CD14-positive monocyte (primary cell): ENCODE data around the gene UNCX. TPM values are rescaled to one million over a fixed set of nuclear protein-coding genes. Genes with fewer than 3 reads are reported as not detected.
A peak's percentile ranks its signal among the peaks of the same experiment; 100 is the strongest.

Experiments
- DNase-seq, 3 donors: peaks; one replicate each; pipeline ENCODE4 v3.0.0-alpha.2; 2011 to 2022
- H2AFZ ChIP-seq: 2 replicates; pipeline ENCODE4 v1.6.0; 2012; ENCODE audit warnings: mild to moderate bottlenecking, low read depth, low read length, inconsistent platforms; ENCODE audit not compliant: insufficient read depth, poor library complexity, severe bottlenecking
- H3K27ac ChIP-seq, 2 donors: 1 replicate in 1 of 2; 2 replicates in 1 of 2; pipeline ENCODE4 v1.5.1; 2012 to 2013; ENCODE audit warnings: low read length in 2 of 2, control low read depth in 1 of 2, inconsistent platforms in 1 of 2, low read depth in 1 of 2, mild to moderate bottlenecking in 1 of 2
- H3K27me3 ChIP-seq, 2 donors: one replicate each; pipeline versions ENCODE4 v1.6.0 to v1.6.1; 2011 to 2013; ENCODE audit warnings: low read length in 2 of 2; ENCODE audit not compliant: control insufficient read depth in 2 of 2, insufficient read depth in 2 of 2
- H3K36me3 ChIP-seq, 2 donors: replicated peaks in 1 of 2; 1 replicate in 1 of 2; 2 replicates in 1 of 2; pipeline versions ENCODE4 v1.5.1 to v1.6.1; 2012 to 2013; ENCODE audit warnings: low read length in 2 of 2, control low read depth in 1 of 2, inconsistent platforms in 1 of 2, mild to moderate bottlenecking in 1 of 2; ENCODE audit not compliant: insufficient read depth in 2 of 2, control insufficient read depth in 1 of 2
- H3K4me1 ChIP-seq, 2 donors: 1 replicate in 1 of 2; 2 replicates in 1 of 2; pipeline versions ENCODE4 v1.5.1 to v1.6.1; 2012 to 2013; ENCODE audit warnings: low read length in 2 of 2, control low read depth in 1 of 2, inconsistent platforms in 1 of 2, mild to moderate bottlenecking in 1 of 2, moderate library complexity in 1 of 2; ENCODE audit not compliant: insufficient read depth in 2 of 2, control insufficient read depth in 1 of 2
- H3K4me2 ChIP-seq: replicated peaks from 2 replicates; pipeline ENCODE3; 2012; ENCODE audit warnings: low read length, moderate library complexity, mild to moderate bottlenecking; ENCODE audit not compliant: poor library complexity, severe bottlenecking; ENCODE audit errors: extremely low read depth
- H3K4me3 ChIP-seq, 3 experiments: fragments of 200-600 bp in 1 of 3; sonication (generic) in 1 of 3; replicated peaks in 1 of 3; 1 replicate in 2 of 3; 2 replicates in 1 of 3; pipeline ENCODE4 v1.5.1; 2011 to 2013; ENCODE audit warnings: low read length in 3 of 3, mild to moderate bottlenecking in 3 of 3, control low read depth in 2 of 3, low read depth in 2 of 3, inconsistent platforms in 1 of 3, moderate library complexity in 1 of 3
- H3K79me2 ChIP-seq: 2 replicates; pipeline ENCODE4 v1.6.0; 2012; ENCODE audit warnings: mild to moderate bottlenecking, control low read depth, inconsistent platforms, low read length, moderate library complexity; ENCODE audit not compliant: insufficient read depth
- H3K9ac ChIP-seq: 2 replicates; pipeline ENCODE4 v1.6.0; 2017; ENCODE audit warnings: low read length, mild to moderate bottlenecking; ENCODE audit not compliant: insufficient read depth, poor library complexity, severe bottlenecking
- H3K9me3 ChIP-seq, 2 donors: replicated peaks in 1 of 2; 1 replicate in 1 of 2; 2 replicates in 1 of 2; pipeline versions ENCODE4 v1.5.1 to v1.6.1; 2012 to 2013; ENCODE audit warnings: low read length in 2 of 2, control low read depth in 1 of 2; ENCODE audit not compliant: control insufficient read depth in 1 of 2, insufficient read depth in 1 of 2
- H4K20me1 ChIP-seq: 2 replicates; pipeline ENCODE4 v1.6.0; 2012; ENCODE audit warnings: mild to moderate bottlenecking, low read length, control low read depth, moderate library complexity; ENCODE audit not compliant: insufficient read depth
- H3K27ac Mint-ChIP-seq, 7 donors: one replicate each; pipeline ENCODE4 v1.8.0; 2020; ENCODE audit warnings: mild to moderate bottlenecking in 7 of 7, mixed read lengths in 7 of 7, moderate library complexity in 6 of 7, inconsistent platforms in 2 of 7
- H3K27me3 Mint-ChIP-seq, 3 donors: one replicate each; pipeline ENCODE4 v1.8.0; 2021 to 2022; ENCODE audit warnings: low read depth in 3 of 3, mild to moderate bottlenecking in 3 of 3, mixed read lengths in 3 of 3, moderate library complexity in 3 of 3, inconsistent platforms in 1 of 3
- H3K36me3 Mint-ChIP-seq, 2 donors: one replicate each; pipeline ENCODE4 v1.8.0; 2020; ENCODE audit warnings: mixed read lengths in 2 of 2, inconsistent platforms in 1 of 2, mild to moderate bottlenecking in 1 of 2
- H3K4me1 Mint-ChIP-seq: one replicate; pipeline ENCODE4 v1.8.0; 2020; ENCODE audit warnings: mild to moderate bottlenecking, mixed read lengths
- H3K4me3 Mint-ChIP-seq, 2 donors: one replicate each; pipeline ENCODE4 v1.8.0; 2020; ENCODE audit warnings: mild to moderate bottlenecking in 2 of 2, mixed read lengths in 2 of 2, moderate library complexity in 1 of 2
- H3K9me3 Mint-ChIP-seq, 7 donors: one replicate each; pipeline ENCODE4 v1.8.0; 2020 to 2022; ENCODE audit warnings: mixed read lengths in 7 of 7, mild to moderate bottlenecking in 6 of 7, moderate library complexity in 6 of 7, inconsistent platforms in 2 of 7
- CTCF ChIP-seq: fragments of 200-600 bp; IDR thresholded peaks from one replicate; pipeline ENCODE4 v1.8.0; 2022; ENCODE audit warnings: antibody characterized with exemption, mild to moderate bottlenecking
- WGBS: methylation state at CpG from one replicate; pipeline ENCODE4 v1.1.5; 2013; ENCODE audit warnings: missing lambda C conversion rate; ENCODE audit not compliant: insufficient coverage; 5-methylcytosine and 5-hydroxymethylcytosine counted together
- intact Hi-C, 2 donors: fragments of 100-400 bp; cut with micrococcal nuclease; formaldehyde crosslinking; loops; one replicate each; pipeline versions ENCODE4 v1.15.0 to v1.15.1; 2023
- polyA plus RNA-seq, 3 donors: library from polyadenylated mRNA; depleted of rRNA in 1 of 3; unstranded in 2 of 3; stranded (reverse) in 1 of 3; fragments of 300-500 nt in 2 of 3; fragments of >200 nt in 1 of 3; fragmentation: Illumina TruSeq in 2 of 3; gene quantifications; 1 replicate in 2 of 3; 2 replicates in 1 of 3; pipeline ENCODE4 v1.2.3, GENCODE V29; 2012 to 2021

The UNCX gene
- polyA plus RNA-seq, 3 donors = not detected

GRCh38 chr7:1242606-1243289 is 10.1 kb downstream of the UNCX start:
- no peak for TF ChIP-seq CTCF
- Mint-ChIP-seq H3K27ac (no peak overlapping the region), H3K9me3 (peaks cover 0 to 31% (median 14%) of the 10 kb centered on the region in 7 donors), H3K36me3 (peaks cover 0 to 6% of the 10 kb centered on the region in 2 donors), H3K27me3 (peaks cover 78 to 99% (median 87%) of the 10 kb centered on the region in 3 donors), H3K4me1 (no peaks in the 10 kb centered on the region), H3K4me3 (peak overlapping the region in 1 of 2 donors; percentile 76)
- Histone ChIP-seq H2AFZ (no peak overlapping the region), H3K9ac (no peak overlapping the region), H3K4me1 (no peaks in the 10 kb centered on the region), H3K9me3 (peaks cover 0 to 48% of the 10 kb centered on the region in 2 donors), H3K36me3 (no peaks in the 10 kb centered on the region), H3K27ac (no peak overlapping the region), H3K27me3 (peaks cover 86 to 94% of the 10 kb centered on the region in 2 donors), H4K20me1 (no peaks in the 10 kb centered on the region), H3K79me2 (no peaks in the 10 kb centered on the region), H3K4me2 (no peak overlapping the region), H3K4me3 (no peak overlapping the region)
- DNase-seq = no peak
- intact Hi-C loops = no loop called here
- 11% methylated on average over 48 of the region's 53 CpGs for WGBS

- intact Hi-C loops = no loop called here
- H2AFZ ChIP-seq = no peak overlapping the region
- H3K27ac ChIP-seq = no peak overlapping the region
- peaks cover 84 to 94% of the 10 kb centered on the region in 2 donors for H3K27me3 ChIP-seq
- TF ChIP-seq CTCF = no peak
- Mint-ChIP-seq H3K9me3 (peaks cover 0 to 33% (median 13%) of the 10 kb centered on the region in 7 donors), H3K4me3 (peak overlapping the region in 1 of 2 donors; percentile 76), H3K27me3 (peaks cover 79 to 99% (median 86%) of the 10 kb centered on the region in 3 donors), H3K36me3 (peaks cover 0 to 6% of the 10 kb centered on the region in 2 donors), H3K4me1 (no peaks in the 10 kb centered on the region), H3K27ac (no peak overlapping the region)
- H4K20me1 ChIP-seq = no peaks in the 10 kb centered on the region
- H3K36me3 ChIP-seq = no peaks in the 10 kb centered on the region
- no peak overlapping the region for H3K9ac ChIP-seq
- H3K4me2 ChIP-seq = no peak overlapping the region
- no peaks in the 10 kb centered on the region for H3K79me2 ChIP-seq
- H3K9me3 ChIP-seq = peaks cover 0 to 53% of the 10 kb centered on the region in 2 donors
- no peak overlapping the region for H3K4me3 ChIP-seq
- no peak for DNase-seq
- WGBS = 7% methylated on average over 5 of the region's 17 CpGs
- H3K4me1 ChIP-seq = no peaks in the 10 kb centered on the region
Measured at GRCh38 chr7:1243290-1243963, 10.8 kb downstream of the UNCX start.
